ES-I3 (cell line): ENCODE data around the gene UBE2L6.

Experiments
- H3K36me3 ChIP-seq: 2 replicates; pipeline ENCODE4 v1.6.1; 2013; ENCODE audit warnings: mild to moderate bottlenecking, low read length, control low read depth, moderate library complexity; ENCODE audit not compliant: insufficient read depth
- H3K4me1 ChIP-seq: 2 replicates; pipeline ENCODE4 v1.6.1; 2013; ENCODE audit warnings: mild to moderate bottlenecking, control low read depth, low read length; ENCODE audit not compliant: insufficient read depth
- H3K9ac ChIP-seq: 2 replicates; pipeline ENCODE4 v1.6.1; 2013; ENCODE audit warnings: low read depth, mild to moderate bottlenecking, low read length, moderate library complexity
- H3K9me3 ChIP-seq: 2 replicates; pipeline ENCODE4 v1.6.1; 2013; ENCODE audit warnings: mild to moderate bottlenecking, low read length, moderate library complexity; ENCODE audit not compliant: control insufficient read depth, insufficient read depth

Gene UBE2L6

GRCh38 chr11:57588046-57588710 lies 20.7 kb upstream of the UBE2L6 start:
- H3K9ac ChIP-seq = no peak overlapping the region
- H3K4me1 ChIP-seq = peaks cover 5% of the 10 kb centered on the region; the same call in 1 of the 2 replicates
- 0 out of 2 replicates have a peak, but pooled peaks cover 3% of the 10 kb centered on the region for H3K9me3 ChIP-seq
- no peaks in the 10 kb centered on the region for H3K36me3 ChIP-seq

- Histone ChIP-seq H3K9ac (no peak overlapping the region), H3K36me3 (no peaks in the 10 kb centered on the region), H3K9me3 (0 out of 2 replicates have a peak, but pooled peaks cover 3% of the 10 kb centered on the region), H3K4me1 (peaks cover 5% of the 10 kb centered on the region; the same call in 1 of the 2 replicates)
Measured at GRCh38 chr11:57586711-57587245, 19.3 kb upstream of the UBE2L6 start.

- H3K9ac ChIP-seq = no peak overlapping the region
- peaks cover 5% of the 10 kb centered on the region; the same call in 1 of the 2 replicates for H3K4me1 ChIP-seq
- H3K36me3 ChIP-seq = no peaks in the 10 kb centered on the region
- H3K9me3 ChIP-seq = 0 out of 2 replicates have a peak, but pooled peaks cover 3% of the 10 kb centered on the region
Measured at GRCh38 chr11:57585301-57585700, 17.8 kb upstream of the UBE2L6 start.

GRCh38 chr11:57584341-57584740 lies 16.9 kb upstream of the UBE2L6 start:
- Histone ChIP-seq H3K4me1 (peaks cover 5% of the 10 kb centered on the region; the same call in 1 of the 2 replicates), H3K36me3 (no peaks in the 10 kb centered on the region), H3K9ac (no peak overlapping the region), H3K9me3 (0 out of 2 replicates have a peak, but pooled peaks cover 3% of the 10 kb centered on the region)

- Histone ChIP-seq H3K4me1 (peaks cover 7% of the 10 kb centered on the region; the same call in 1 of the 2 replicates), H3K9me3 (no peaks in the 10 kb centered on the region), H3K9ac (no peak overlapping the region), H3K36me3 (no peaks in the 10 kb centered on the region)
Measured at GRCh38 chr11:57574061-57574460, 6.6 kb upstream of the UBE2L6 start.

- Histone ChIP-seq H3K36me3 (no peaks in the 10 kb centered on the region), H3K9me3 (no peaks in the 10 kb centered on the region), H3K9ac (no peak overlapping the region), H3K4me1 (peaks cover 7% of the 10 kb centered on the region; the same call in 1 of the 2 replicates)
Measured at GRCh38 chr11:57571606-57572005, 4.1 kb upstream of the UBE2L6 start.

- H3K4me1 ChIP-seq = no peaks in the 10 kb centered on the region; the same call in 1 of the 2 replicates
- no peaks in the 10 kb centered on the region for H3K36me3 ChIP-seq
- H3K9ac ChIP-seq = peak overlapping the region; percentile 89; the same call in 1 of the 2 replicates
- H3K9me3 ChIP-seq = no peaks in the 10 kb centered on the region
Measured at GRCh38 chr11:57568330-57568766, 876 bp upstream of the UBE2L6 start.

GRCh38 chr11:57566905-57567514 lies 462 bp downstream of the UBE2L6 start:
- H3K4me1 ChIP-seq = peaks cover 5% of the 10 kb centered on the region
- H3K9ac ChIP-seq = peak overlapping the region; percentile 89
- no peaks in the 10 kb centered on the region for H3K36me3 ChIP-seq
- no peaks in the 10 kb centered on the region for H3K9me3 ChIP-seq

GRCh38 chr11:57566005-57566904 lies 1.2 kb downstream of the UBE2L6 start:
- no peaks in the 10 kb centered on the region for H3K9me3 ChIP-seq
- H3K36me3 ChIP-seq = no peaks in the 10 kb centered on the region
- peak overlapping the region; percentile 15; the same call in 1 of the 2 replicates for H3K9ac ChIP-seq
- peaks cover 6% of the 10 kb centered on the region for H3K4me1 ChIP-seq

- Histone ChIP-seq H3K36me3 (no peaks in the 10 kb centered on the region), H3K4me1 (peaks cover 6% of the 10 kb centered on the region), H3K9ac (no peak overlapping the region), H3K9me3 (no peaks in the 10 kb centered on the region)
Measured at GRCh38 chr11:57562596-57562995, 4.9 kb downstream of the UBE2L6 start.

- H3K4me1 ChIP-seq = peaks cover 6% of the 10 kb centered on the region; the same call in 1 of the 2 replicates
- H3K9me3 ChIP-seq = no peaks in the 10 kb centered on the region
- no peak overlapping the region for H3K9ac ChIP-seq
- H3K36me3 ChIP-seq = no peaks in the 10 kb centered on the region
Measured at GRCh38 chr11:57560146-57560545, 7.3 kb downstream of the UBE2L6 start.

- no peaks in the 10 kb centered on the region; the same call in 1 of the 2 replicates for H3K36me3 ChIP-seq
- H3K4me1 ChIP-seq = no peaks in the 10 kb centered on the region
- H3K9me3 ChIP-seq = no peaks in the 10 kb centered on the region
- no peak overlapping the region for H3K9ac ChIP-seq
Measured at GRCh38 chr11:57556041-57556440, 11.4 kb downstream of the UBE2L6 start.

GRCh38 chr11:57555393-57555792 lies 12.1 kb downstream of the UBE2L6 start:
- Histone ChIP-seq H3K9me3 (no peaks in the 10 kb centered on the region), H3K36me3 (no peaks in the 10 kb centered on the region; the same call in 1 of the 2 replicates), H3K4me1 (no peaks in the 10 kb centered on the region), H3K9ac (no peak overlapping the region)

GRCh38 chr11:57552479-57552878 lies 15.0 kb downstream of the UBE2L6 start:
- H3K36me3 ChIP-seq = no peaks in the 10 kb centered on the region; the same call in 1 of the 2 replicates
- no peak overlapping the region for H3K9ac ChIP-seq
- H3K9me3 ChIP-seq = no peaks in the 10 kb centered on the region
- H3K4me1 ChIP-seq = peaks cover 2% of the 10 kb centered on the region; the same call in 1 of the 2 replicates
